K562 (cell line): ENCODE data around the gene CADM2. TPM values are rescaled to one million over a fixed set of nuclear protein-coding genes. Genes with fewer than 3 reads are reported as not detected.

Experiments
- ATAC-seq: fragments of 200-7000 bp; cut with Tn5 transposase; 3 replicates; pipeline ENCODE4 v1.9.1; 2020; ENCODE audit warnings: moderate library complexity
- BruUV-seq: library from RNA; stranded (reverse); fragments of 400-500 nt; replicated peaks from 2 replicates; lab custom pipeline; 2021; lab: Mats Ljungman, UMichigan
- CTCF ChIA-PET: fragments of 300-600 bp; formaldehyde crosslinking; extraction: SDS; loops from one replicate; lab custom pipeline; 2021; ENCODE audit warnings: low intra/inter-chr PET ratio; lab: Yijun Ruan, JAX
- POLR2A ChIA-PET: fragments of 300-600, 350-650 bp; sonication (Branson Sonifier 250); formaldehyde crosslinking; extraction: SDS; loops from one replicate; lab custom pipeline; 2021; ENCODE audit warnings: antibody characterized with exemption, inconsistent platforms; lab: Yijun Ruan, JAX
- DNase-seq, 4 experiments: peaks; one replicate each; pipeline versions ENCODE4 v3.0.0 to v3.0.0-alpha.2; 2011 to 2018; ENCODE audit warnings: low spot score in 3 of 4, mixed read lengths in 3 of 4; ENCODE audit errors: extremely low read depth in 1 of 4
- FAIRE-seq: peaks from 2 replicates; lab custom pipeline; 2011; peaks lifted over from hg19 to GRCh38; lab: Jason Lieb, UNC
- H2AFZ ChIP-seq: 2 replicates; pipeline ENCODE4 v1.6.0; 2011; ENCODE audit warnings: low read depth, low read length, control low read depth, inconsistent platforms
- H3K27ac ChIP-seq: fragments of 200-600 bp; 3 replicates; pipeline ENCODE4 v1.8.0; 2011; ENCODE audit warnings: low read depth, mild to moderate bottlenecking, control low read depth, inconsistent platforms, low read length, moderate library complexity, mixed read lengths; ENCODE audit errors: extremely low read depth
- H3K27me3 ChIP-seq, 2 experiments: fragments of 300-600 bp in 1 of 2; 2 replicates in 1 of 2; 3 replicates in 1 of 2; pipeline versions ENCODE4 v1.6.0 to v1.8.0; 2011; ENCODE audit warnings: inconsistent platforms in 2 of 2, low read length in 2 of 2, mild to moderate bottlenecking in 1 of 2, mixed read lengths in 1 of 2, moderate library complexity in 1 of 2; ENCODE audit not compliant: control insufficient read depth in 2 of 2, insufficient read depth in 2 of 2
- H3K36me3 ChIP-seq: fragments of 300-600 bp; 3 replicates; pipeline ENCODE4 v1.8.0; 2011; ENCODE audit warnings: mild to moderate bottlenecking, low read length, inconsistent platforms; ENCODE audit not compliant: control insufficient read depth, insufficient read depth
- H3K4me1 ChIP-seq, 2 experiments: fragments of 200-600 bp in 1 of 2; replicated peaks in 1 of 2; 2 replicates in 1 of 2; 3 replicates in 1 of 2; pipeline versions ENCODE4 v1.5.1 to v1.8.0; 2011; ENCODE audit warnings: inconsistent platforms in 2 of 2, low read length in 2 of 2, mild to moderate bottlenecking in 1 of 2, mixed read lengths in 1 of 2, moderate library complexity in 1 of 2; ENCODE audit not compliant: control insufficient read depth in 2 of 2, insufficient read depth in 2 of 2
- H3K4me2 ChIP-seq: 2 replicates; pipeline ENCODE4 v1.6.1; 2011; ENCODE audit warnings: low read length, control low read depth, inconsistent platforms, mixed read lengths; ENCODE audit not compliant: insufficient read depth
- H3K4me3 ChIP-seq: fragments of 200-600 bp; sonication (generic), shearing (Covaris generic); 2 replicates; pipeline ENCODE4 v1.5.1; 2016; ENCODE audit warnings: control low read depth, inconsistent platforms
- H3K79me2 ChIP-seq: fragments of 200-600 bp; 3 replicates; pipeline ENCODE4 v1.8.0; 2011; ENCODE audit warnings: low read length, inconsistent platforms; ENCODE audit not compliant: control insufficient read depth, insufficient read depth
- H3K9ac ChIP-seq, 2 experiments: 2 replicates each; pipeline versions ENCODE4 v1.6.0 to v1.6.1; 2011; ENCODE audit warnings: low read depth in 2 of 2, low read length in 2 of 2, control low read depth in 1 of 2, inconsistent platforms in 1 of 2, mild to moderate bottlenecking in 1 of 2, mixed read lengths in 1 of 2; ENCODE audit not compliant: insufficient read depth in 1 of 2
- H3K9me1 ChIP-seq: one replicate; pipeline ENCODE4 v1.6.0; 2011; ENCODE audit warnings: inconsistent platforms, mild to moderate bottlenecking, low read length, moderate library complexity; ENCODE audit not compliant: control insufficient read depth, insufficient read depth
- H3K9me3 ChIP-seq: replicated peaks from 2 replicates; pipeline ENCODE4 v1.5.1; 2011; ENCODE audit warnings: low read depth, low read length, inconsistent platforms; ENCODE audit not compliant: control insufficient read depth, insufficient read depth
- H4K20me1 ChIP-seq: replicated peaks from 2 replicates; pipeline ENCODE4 v1.6.1; 2011; ENCODE audit warnings: low read length, inconsistent platforms, mixed read lengths; ENCODE audit not compliant: control insufficient read depth, insufficient read depth
- CTBP1 ChIP-seq: fragments of 450-650 bp; IDR thresholded peaks from 2 replicates; pipeline ENCODE4 v1.6.1; 2016; ENCODE audit warnings: borderline replicate concordance
- EP300 ChIP-seq: IDR thresholded peaks from 2 replicates; pipeline ENCODE4 v1.6.1; 2012; ENCODE audit warnings: low read length, improper control_type of control experiment
- ILK ChIP-seq: fragments of 450-650 bp; IDR thresholded peaks from 2 replicates; pipeline ENCODE4 v1.6.1; 2016; ENCODE audit warnings: missing genetic modification characterization, low read depth, mild to moderate bottlenecking, missing compliant biosample characterization, moderate library complexity, borderline replicate concordance
- JUNB ChIP-seq: fragments of 450-650 bp; formaldehyde crosslinking; conservative IDR thresholded peaks from 2 replicates; pipeline ENCODE4 v1.4.0; 2020; ENCODE audit warnings: mild to moderate bottlenecking
- KLF16 ChIP-seq: IDR thresholded peaks from 2 replicates; pipeline ENCODE4 v1.6.1; 2016; ENCODE audit warnings: antibody characterized with exemption
- NR3C1 ChIP-seq: sonication (generic); formaldehyde crosslinking; IDR thresholded peaks from 2 replicates; pipeline ENCODE4 v1.8.1; 2022; ENCODE audit warnings: missing genetic modification reagents
- TRIM28 ChIP-seq: fragments of 450-650 bp; IDR thresholded peaks from 2 replicates; pipeline ENCODE4 v1.6.1; 2017
- ZHX1 ChIP-seq: fragments of 150-350 bp; conservative IDR thresholded peaks from 2 replicates; pipeline ENCODE4 v1.6.1; 2014; ENCODE audit warnings: low read length
- ZNF699 ChIP-seq: fragments of 250-450 bp; sonication (Bioruptor Pico); IDR thresholded peaks from 2 replicates; pipeline ENCODE4 v1.8.0; 2021; ENCODE audit warnings: mild to moderate bottlenecking, moderate library complexity; ENCODE audit not compliant: insufficient replicate concordance
- ZNF707 ChIP-seq: fragments of 250-450 bp; sonication (Bioruptor Pico); conservative IDR thresholded peaks from 2 replicates; pipeline ENCODE4 v1.8.0; 2022; ENCODE audit warnings: inconsistent platforms, mild to moderate bottlenecking, moderate library complexity
- WGBS: fragments of 100-300 bp; shearing (Covaris generic); methylation state at CpG from one replicate; pipeline ENCODE4 v1.1.6; 2016; ENCODE audit warnings: low coverage, mixed read lengths; ENCODE audit not compliant: insufficient coverage; ENCODE audit errors: missing lambda C conversion rate; 5-methylcytosine and 5-hydroxymethylcytosine counted together
- in situ Hi-C: fragments of 300-500 bp; cut with MboI; formaldehyde crosslinking; loops from 4 replicates; pipeline ENCODE4 v1.15.0; 2018; ENCODE audit warnings: inconsistent platforms, mixed read lengths
- intact Hi-C: fragments of 100-400 bp; cut with micrococcal nuclease; formaldehyde crosslinking; loops from 2 replicates; pipeline ENCODE4 v1.14.2; 2022
- polyA plus RNA-seq, 8 experiments: library from polyadenylated mRNA; depleted of rRNA in 4 of 8; stranded (reverse) in 5 of 8; unstranded in 3 of 8; fragments of >200 nt; fragmentation: Nextera tagmentation in 2 of 8; fragmentation: Illumina TruSeq in 1 of 8; extraction: Ambion mirVana in 2 of 8; extraction: Trizol in 1 of 8; gene quantifications; 2 replicates each; pipeline versions ENCODE4 v1.2.1 to v1.2.3, GENCODE V29; 2011 to 2014; ENCODE audit warnings: inconsistent platforms in 1 of 8, missing spikeins in 1 of 8
- total RNA-seq, 7 experiments: library from RNA; depleted of rRNA in 6 of 7; stranded (reverse); fragments of >200 nt in 6 of 7; fragmentation: Illumina TruSeq in 2 of 7; extraction: Trizol in 2 of 7; gene quantifications; 2 replicates each; pipeline versions ENCODE4 v1.2.1 to v1.2.3, GENCODE V29; 2011 to 2021; ENCODE audit warnings: low replicate concordance in 1 of 7

The CADM2 gene
- total and polyA plus RNA-seq, 9 of the 15 experiments (the other 6 are each of a cell fraction or from before 2014, with no cell fraction given), result 0.11 to 3.2 (median 0.95) TPM

DNA sequence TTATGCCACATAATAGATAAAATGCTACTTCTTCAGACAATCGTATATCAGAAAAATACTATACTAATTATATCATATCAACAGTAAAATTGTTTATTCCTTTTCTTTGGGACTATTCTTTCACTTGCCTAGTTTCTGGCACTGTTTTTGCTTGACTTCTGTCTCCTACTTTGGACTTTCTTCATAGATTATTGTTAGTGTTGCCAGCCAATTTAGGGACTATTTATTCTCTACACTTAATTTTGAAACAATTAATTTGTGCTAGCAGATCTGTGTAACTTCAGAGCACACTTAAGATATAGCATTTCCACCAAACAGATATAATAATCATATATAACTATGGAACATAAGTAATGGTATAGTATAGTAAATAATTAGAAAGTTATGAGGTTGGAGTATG lies 305.6 kb downstream of the CADM2 start:
- H2AFZ ChIP-seq, result no peak overlapping the region
- no peaks in the 10 kb centered on the region for H3K36me3 ChIP-seq
- H4K20me1 ChIP-seq, result no peaks in the 10 kb centered on the region
- DNase-seq (no peak), ATAC-seq (no peak), FAIRE-seq (no peak)
- no peak overlapping the region for H3K4me2 ChIP-seq
- no peak overlapping the region for H3K4me3 ChIP-seq
- TF ChIP-seq TRIM28 (no peak), NR3C1 (no peak), JUNB (CRISPR knock-in tag) (no peak), ZNF699 (no peak), ZHX1 (no peak), EP300 (no peak), CTBP1 (no peak), ILK (tag) (no peak), KLF16 (no peak), ZNF707 (CRISPR knock-in tag) (no peak)
- no TSS peak for BruUV-seq
- no peaks in the 10 kb centered on the region for H3K9me1 ChIP-seq
- no peaks in the 10 kb centered on the region for H3K79me2 ChIP-seq
- H3K4me1 ChIP-seq, result no peaks in the 10 kb centered on the region
- CTCF ChIA-PET, result no interaction called here
- H3K9ac ChIP-seq, result no peak overlapping the region
- POLR2A ChIA-PET, result no interaction called here
- WGBS, result 0% methylated on average over 1 of the region's 1 CpG
- H3K27me3 ChIP-seq, result no peaks in the 10 kb centered on the region
- no peak overlapping the region for H3K27ac ChIP-seq
- intact Hi-C loops (no loop called here), in situ Hi-C loops (no loop called here)
- H3K9me3 ChIP-seq, result no peaks in the 10 kb centered on the region
